Stimulated activated CD4-positive, alpha-beta T cell treated with anti-CD3 and anti-CD28 coated beads, Interleukin-12 subunit alpha, Interleukin-12 subunit beta, amount 100 ng/mL, for 24 hours (primary cell): ENCODE data around the gene MLLT3.

Experiments used
- DNase-seq, 2 experiments: peaks; one replicate each; pipeline ENCODE4 v3.0.0-alpha.2; 2020; ENCODE audit warnings: low read depth in 2 of 2

The MLLT3 gene

GRCh38 chr9:20349568-20349967 is 272.7 kb downstream of the MLLT3 start:
- no peak for DNase-seq

DNA sequence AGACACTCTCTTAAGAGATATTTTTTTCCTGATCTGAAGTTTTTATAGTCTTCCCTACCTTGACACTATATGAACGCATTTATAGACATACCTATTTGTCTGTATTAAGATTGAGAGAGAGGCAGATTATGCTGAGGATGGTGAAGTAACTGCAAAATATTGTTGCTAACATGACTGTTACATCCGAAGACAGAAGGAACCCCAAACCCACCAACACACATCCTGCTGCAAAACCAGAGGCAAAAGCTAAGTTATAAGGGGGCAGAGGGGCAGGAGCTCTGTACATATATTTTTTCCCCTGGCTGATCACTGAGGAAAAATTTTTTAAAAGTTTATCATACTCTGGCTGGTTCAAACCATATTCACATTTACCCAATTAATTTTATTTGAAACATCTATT is 279.0 kb downstream of the MLLT3 start:
- no peak for DNase-seq

- DNase-seq, result no peak
Observed at GRCh38 chr9:20340511-20340861, 281.8 kb downstream of the MLLT3 start.

DNA sequence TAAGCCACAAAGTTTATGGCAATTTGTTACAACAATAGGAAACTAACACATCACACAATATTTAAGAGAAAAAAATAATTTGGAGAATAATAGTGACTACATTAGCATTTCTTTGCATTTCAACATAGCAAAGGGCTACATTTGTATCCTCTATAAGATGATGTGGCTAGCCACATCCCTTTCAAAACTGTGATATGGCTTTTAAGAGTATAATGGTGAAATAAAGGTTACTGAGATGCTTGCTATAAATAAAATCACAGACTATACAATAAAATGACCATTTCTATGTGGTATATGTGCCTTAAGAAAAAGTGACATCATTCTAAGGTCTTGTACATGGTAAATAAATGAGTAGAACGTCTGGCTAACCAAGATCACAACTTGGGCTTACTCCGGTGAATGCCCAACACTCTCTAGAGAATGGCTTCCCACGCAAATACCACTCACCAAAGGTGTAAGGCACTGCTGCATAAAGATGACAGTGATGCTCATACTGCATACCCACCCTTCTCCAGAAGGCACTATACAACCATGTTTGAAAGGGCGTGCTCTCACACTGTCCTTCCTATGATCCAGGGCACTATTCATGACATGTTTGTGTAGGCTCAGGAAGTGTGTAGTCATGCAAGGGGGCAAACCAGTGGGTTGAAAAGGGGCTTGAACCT is 286.5 kb downstream of the MLLT3 start:
- no peak for DNase-seq

DNA sequence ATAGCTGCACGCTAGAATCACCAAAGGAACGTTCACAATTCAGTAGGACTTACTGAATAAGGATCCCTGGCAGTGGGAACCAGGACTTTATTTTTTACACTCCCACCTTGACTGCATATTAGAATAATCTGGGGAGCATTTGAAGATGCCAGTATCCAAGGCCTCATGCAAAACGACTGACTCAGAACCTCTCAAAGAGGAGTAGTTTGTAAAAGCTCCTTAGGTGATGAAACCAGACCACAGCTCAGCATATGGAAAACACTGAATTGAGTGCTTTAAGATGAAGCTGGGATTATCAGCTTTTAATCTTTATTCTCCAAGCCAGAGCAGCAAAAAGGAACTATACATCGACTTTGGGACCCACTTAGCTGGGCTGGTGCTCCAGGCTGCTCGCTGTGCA is 288.3 kb downstream of the MLLT3 start:
- no peak for DNase-seq

- DNase-seq, result no peak
Observed at GRCh38 chr9:20331095-20331685, 291.1 kb downstream of the MLLT3 start.

DNA sequence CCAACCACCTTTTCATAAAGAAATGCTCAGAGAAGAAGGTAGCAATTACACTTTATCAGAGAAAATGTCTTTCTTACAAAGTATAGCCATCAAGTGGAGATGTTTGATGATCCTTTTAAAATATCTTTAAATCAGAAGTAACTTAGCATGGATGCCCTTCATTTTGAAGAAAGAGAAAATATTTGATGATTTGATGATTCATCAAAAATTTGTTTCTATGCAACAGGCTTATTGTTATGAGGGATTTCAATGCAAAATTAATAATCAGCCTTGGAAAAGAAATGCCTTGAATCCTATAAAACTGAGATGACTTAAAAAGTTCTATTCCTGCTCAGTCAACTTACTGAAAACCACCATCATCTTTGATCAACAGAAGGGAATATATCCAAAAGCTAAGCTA is 291.6 kb downstream of the MLLT3 start:
- no peak for DNase-seq

- no peak for DNase-seq
Observed at GRCh38 chr9:20326516-20326915, 295.8 kb downstream of the MLLT3 start.

DNA sequence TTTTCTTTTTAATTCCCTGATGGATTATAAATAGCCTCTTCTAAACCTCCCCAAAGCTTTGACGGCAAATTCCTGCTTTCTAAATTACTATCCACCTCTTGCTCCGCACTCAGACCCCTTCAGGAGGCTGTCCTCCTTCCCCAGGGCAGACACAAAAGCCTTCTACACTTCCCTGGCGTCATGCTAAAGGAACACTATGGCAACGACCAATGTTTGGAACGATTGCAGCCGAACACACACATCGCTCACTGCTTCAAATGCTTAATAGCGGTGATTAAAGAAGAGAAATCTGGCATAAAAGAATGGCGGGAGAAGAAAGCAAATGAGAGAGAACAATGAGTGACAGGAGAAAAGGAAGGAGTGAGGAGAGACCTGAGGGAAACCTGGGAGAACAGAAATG is 297.3 kb downstream of the MLLT3 start:
- DNase-seq, result no peak

DNA sequence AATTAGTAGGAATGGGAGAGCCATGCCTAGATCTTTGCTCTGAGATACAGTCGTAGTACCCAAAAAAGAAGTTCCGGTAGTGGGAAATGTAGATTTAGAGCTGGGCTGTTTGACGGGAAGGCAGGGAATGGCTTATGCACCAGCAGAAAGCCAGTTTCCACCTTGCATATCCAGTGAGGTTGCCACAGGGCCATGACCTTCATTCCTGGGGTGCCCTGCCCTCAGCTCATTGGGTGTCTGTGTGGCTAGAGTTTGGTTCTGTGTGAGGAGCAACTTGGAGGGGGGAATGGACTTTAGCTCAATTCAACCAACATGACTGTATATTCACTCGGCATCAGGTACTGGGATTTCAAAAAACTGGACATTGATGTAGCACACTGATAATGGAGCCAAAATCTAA is 300.1 kb downstream of the MLLT3 start:
- no peak for DNase-seq

DNA sequence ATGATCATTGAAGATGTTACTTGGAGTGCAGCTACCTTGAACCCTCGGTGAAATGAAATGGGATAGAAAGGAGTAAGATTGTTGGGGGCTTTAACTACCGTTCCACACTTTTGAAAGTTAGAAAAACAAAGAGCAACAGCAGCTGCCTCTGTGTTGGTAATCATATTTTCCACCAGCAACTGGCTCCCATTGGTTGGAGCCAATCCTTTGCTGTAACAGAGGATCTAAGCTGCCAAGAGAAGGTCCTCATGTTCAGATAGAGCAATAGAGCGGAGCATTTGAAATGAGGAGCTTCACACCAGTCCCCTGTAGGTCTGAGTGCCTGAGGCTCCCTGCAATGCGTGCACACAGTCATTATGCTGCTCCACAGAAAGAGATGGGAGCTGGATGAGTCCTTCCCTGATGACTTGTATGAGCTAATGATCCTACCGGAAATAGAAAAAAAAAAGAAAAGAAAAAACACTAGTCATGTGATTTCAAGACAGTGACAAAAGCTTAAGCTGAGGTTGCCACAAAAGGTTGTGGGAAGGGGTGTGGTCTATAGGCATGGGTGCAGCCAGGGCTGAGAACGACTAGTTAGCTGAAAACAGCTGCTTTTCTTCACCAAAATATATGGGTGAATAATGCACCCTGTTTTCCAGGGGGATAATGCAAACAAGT is 300.7 kb downstream of the MLLT3 start:
- DNase-seq, result no peak

GRCh38 chr9:20320921-20321320 is 301.4 kb downstream of the MLLT3 start:
- no peak for DNase-seq

DNA sequence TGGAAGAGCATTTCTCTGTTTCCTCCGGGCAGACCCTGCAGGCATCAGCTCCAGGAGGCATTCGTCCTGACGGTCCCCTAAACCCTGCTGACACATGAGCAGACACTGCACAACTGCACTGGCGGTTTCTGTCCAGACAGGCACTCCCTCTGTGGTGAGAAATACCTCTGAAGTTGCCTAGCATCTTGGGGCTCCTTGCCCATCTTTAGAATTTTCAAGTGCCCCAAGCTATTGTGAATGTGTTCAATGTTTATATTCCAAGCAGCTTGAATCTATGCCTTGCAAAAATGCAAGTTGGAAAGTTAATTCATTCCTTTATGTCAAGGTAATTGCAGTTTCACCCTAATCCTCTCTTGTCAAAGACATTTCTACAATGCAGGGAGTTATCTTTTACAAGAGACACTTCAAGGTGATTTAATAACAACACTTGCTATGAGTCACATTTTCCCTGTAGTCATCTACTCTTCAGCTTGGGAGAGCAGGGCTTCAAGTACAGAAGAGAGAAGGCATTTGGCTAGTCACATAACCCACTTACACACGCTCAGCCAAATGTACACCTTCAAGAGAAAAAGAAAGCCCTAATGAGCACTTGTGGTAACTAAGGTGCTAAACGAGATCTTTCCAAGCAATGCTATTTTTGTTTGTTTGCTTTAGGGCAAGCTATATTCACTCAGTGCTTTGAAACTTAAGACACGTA is 302.5 kb downstream of the MLLT3 start:
- no peak for DNase-seq

DNA sequence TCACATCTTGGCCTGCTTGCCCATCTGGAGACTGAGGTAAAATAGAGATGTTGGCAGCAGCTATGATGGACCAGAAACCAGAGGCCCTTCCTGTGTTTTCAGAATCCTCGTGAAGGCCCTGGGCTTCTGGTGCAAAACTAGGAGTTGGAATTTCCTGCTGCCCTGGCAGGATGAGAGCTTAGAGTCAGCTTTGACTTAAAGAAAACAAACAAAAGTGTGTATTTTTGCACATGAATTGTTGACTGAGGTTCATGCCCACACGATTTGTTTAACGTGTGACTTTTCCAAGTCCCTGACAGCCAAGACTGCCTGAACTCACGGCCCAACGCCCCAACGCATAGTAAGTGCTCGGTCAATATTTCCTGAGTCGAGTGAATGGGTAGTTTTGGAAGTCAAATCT is 303.1 kb downstream of the MLLT3 start:
- DNase-seq, result no peak

DNA sequence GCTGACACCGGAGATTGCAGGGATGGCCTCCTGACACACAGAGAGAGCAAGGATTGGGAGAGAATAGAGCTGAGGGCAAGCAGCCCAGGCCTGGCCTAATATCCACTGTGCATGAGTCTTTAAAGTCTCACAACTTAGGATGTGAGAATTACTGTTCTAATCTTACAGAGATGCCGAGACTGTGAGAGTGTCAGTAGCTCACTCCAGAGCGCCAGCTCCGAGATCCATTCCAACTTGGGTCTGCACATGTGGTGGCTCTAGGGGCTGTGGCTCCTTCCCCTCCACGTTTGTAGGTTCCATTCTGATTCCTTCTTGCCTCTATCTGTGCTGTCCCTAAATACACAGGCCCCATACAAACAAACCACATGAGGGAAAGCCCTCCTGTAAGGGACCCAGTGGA is 304.6 kb downstream of the MLLT3 start:
- no peak for DNase-seq

DNA sequence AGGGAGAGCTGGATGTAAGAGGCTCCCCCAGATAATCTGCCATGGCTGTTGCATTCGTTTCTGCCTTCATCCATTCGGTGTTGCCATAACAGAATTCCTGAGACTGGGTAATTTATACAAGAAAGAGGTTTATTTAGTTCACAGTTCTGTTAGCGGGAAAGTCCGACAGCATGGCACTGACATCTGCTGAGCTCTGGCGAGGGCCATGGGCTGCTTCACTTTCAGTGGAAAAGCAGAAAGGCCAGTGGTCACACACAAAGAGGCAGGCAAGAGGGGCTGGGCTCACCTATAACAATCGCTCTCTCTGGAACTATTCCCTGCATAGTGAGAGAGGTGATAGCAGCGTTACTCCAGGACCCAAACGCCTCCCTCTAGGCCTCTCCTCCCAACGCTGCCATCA is 305.9 kb downstream of the MLLT3 start:
- DNase-seq, result no peak

GRCh38 chr9:20315677-20316076 is 306.6 kb downstream of the MLLT3 start:
- peak in 1 of 2 experiments; percentile 8 for DNase-seq

DNA sequence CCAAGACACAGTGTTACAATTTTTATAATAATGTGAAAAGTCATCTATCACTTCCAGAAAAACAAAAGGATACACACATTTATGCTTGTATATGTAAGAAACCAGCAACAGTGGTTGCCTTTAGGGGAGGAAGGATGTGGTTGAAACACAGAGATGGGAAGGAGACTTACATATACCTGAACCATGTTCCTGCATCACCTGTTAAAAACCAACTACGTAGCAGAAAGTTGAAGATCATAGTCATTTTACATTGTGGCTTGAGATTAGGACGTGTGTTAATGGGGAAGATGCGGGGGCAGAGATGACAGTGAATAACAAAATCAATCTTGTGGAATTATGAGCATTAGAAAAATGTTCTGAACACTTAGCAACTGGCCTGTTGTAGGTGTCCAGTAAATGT is 307.3 kb downstream of the MLLT3 start:
- DNase-seq, result no peak

DNA sequence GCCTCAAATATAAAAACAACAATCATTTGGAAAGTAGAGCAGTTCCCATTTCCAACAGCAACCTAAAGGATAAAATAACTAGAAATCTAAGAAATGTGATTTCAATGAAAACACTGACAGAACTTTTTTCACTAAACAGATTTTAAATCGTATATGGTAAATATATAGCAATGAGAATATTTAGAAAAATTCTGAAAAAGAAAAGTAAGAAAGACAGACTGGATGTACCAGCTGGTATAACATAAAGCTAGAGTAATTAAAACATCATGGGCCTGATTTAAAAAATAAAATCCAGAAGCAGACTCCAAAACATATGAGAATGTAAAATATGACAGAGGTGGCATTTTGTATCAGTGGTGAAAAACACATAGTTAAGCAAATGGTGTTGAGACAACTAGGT is 308.9 kb downstream of the MLLT3 start:
- no peak for DNase-seq

DNA sequence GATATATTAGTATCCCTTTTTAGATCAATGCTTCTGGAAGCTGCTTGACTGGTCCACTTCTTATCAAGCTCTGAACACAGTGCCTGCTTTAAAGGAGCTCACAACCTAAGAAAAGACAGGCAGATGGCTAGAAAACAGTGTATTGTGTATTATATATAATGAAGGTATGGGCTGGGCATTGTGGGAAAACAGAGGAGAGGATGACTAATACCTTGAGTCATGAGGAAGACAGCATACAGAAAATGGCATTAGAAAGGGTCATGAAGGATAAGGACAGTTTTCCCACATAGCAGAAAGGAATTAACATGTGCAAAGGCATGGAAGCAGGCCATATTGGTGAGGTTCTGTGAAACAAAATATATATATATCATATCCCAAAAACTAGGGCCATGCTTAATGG is 309.6 kb downstream of the MLLT3 start:
- no peak for DNase-seq

DNA sequence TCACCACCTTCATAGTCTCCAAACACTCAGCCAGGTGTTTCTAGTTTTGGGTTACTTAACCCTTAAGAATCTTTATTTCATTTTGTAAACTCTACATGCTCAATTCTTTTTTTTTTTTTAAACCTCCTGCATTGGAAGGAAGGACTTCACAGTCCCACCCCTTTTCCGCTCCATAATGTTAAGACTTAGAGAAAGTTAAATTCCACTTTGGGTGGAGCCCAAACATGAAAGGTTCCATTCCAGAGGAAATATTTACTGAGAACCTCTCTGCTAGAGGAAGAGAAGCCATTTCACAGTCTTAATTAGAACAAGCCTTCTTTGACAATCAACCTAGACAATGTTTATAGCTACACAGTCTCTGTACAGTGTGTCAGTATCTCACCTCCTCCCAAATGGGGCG is 312.3 kb downstream of the MLLT3 start:
- DNase-seq, result no peak

GRCh38 chr9:20309124-20309523 is 313.2 kb downstream of the MLLT3 start:
- no peak for DNase-seq

GRCh38 chr9:20307621-20308020 is 314.7 kb downstream of the MLLT3 start:
- no peak for DNase-seq
